ENCODE data around the gene RCBTB1. TPM values are rescaled to one million over a fixed set of nuclear protein-coding genes. Genes with fewer than 3 reads are reported as not detected.
A peak's percentile ranks its signal among the peaks of the same experiment; 100 is the strongest.

The RCBTB1 gene
- total RNA-seq (2021): 26.1 and 26.9 TPM in 2 replicates
- long read RNA-seq, full-length matches to known transcripts: 145 of 233 reads
- long read RNA-seq, partial matches to known transcripts: 13 of 233 reads
- long read RNA-seq, other reads (novel, unspliced or antisense): 75 of 233 reads

GRCh38 chr13:49585220-49586157, at the start of gene RCBTB1:
Gene RCBTB1, minus strand, starts transcription at chr13:49585558. Its CDS starts 18,279 bp downstream, at chr13:49567279.
- no peak within 1 kb of the TSS for H2BK12ac ChIP-seq (ENCODE audit: insufficient read length, low read depth, low read length)
- no peak within 1 kb of the TSS for H2BK120ac ChIP-seq (ENCODE audit: low read depth, low read length, poor library complexity, severe bottlenecking)
- peak; percentile 79 for DNase-seq
- H3K27ac ChIP-seq (ENCODE audit: insufficient read length, low read depth, low read length): no peak within 1 kb of the TSS
- H3K4me1 ChIP-seq (ENCODE audit: insufficient read depth, low read length): no peaks in the 10 kb centered on the region
- no peaks in the 10 kb centered on the region for H3K27me3 ChIP-seq (ENCODE audit: insufficient read depth, low read length)
- no peak within 1 kb of the TSS for H2AK5ac ChIP-seq (ENCODE audit: insufficient read length, low read length)
- no peaks in the 10 kb centered on the region for H3K9me3 Mint-ChIP-seq
- H3K14ac ChIP-seq (ENCODE audit: insufficient read depth, low read length): peak within 1 kb of the TSS; percentile 82
- H2AFZ ChIP-seq (ENCODE audit: low read length): peak within 1 kb of the TSS; percentile 52
- no peaks in the 10 kb centered on the region for H4K20me1 ChIP-seq (ENCODE audit: control insufficient read depth, insufficient read depth, insufficient read length)
- WGBS (ENCODE audit: extremely low coverage, insufficient read length, low lambda C conversion rate): no CpG with 5 or more reads among the region's 87 CpGs
- peak within 1 kb of the TSS; percentile 79 for H3K9ac ChIP-seq (ENCODE audit: extremely low read depth, insufficient read length, low read length)
- H3K79me1 ChIP-seq (ENCODE audit: insufficient read depth, low read depth, low read length, poor library complexity, severe bottlenecking): no peaks in the 10 kb centered on the region
- H3K4me3 Mint-ChIP-seq: peak within 1 kb of the TSS; percentile 77 to 89
- no peak within 1 kb of the TSS; the same call in 1 of the 2 replicates for H2BK15ac ChIP-seq (ENCODE audit: low read depth, low read length)
- no peaks in the 10 kb centered on the region for H3K79me2 ChIP-seq (ENCODE audit: insufficient read depth, low read length)
- H4K91ac ChIP-seq (ENCODE audit: insufficient read length, low read depth, low read length): no peak within 1 kb of the TSS
- H3K9me3 ChIP-seq (ENCODE audit: control insufficient read depth, low read depth, low read length): no peaks in the 10 kb centered on the region
- peaks cover 5% of the 10 kb centered on the region for H3K23me2 ChIP-seq (ENCODE audit: insufficient read length, low read depth, low read length, poor library complexity, severe bottlenecking)
- H3K27me3 Mint-ChIP-seq (ENCODE audit: low read depth): peaks cover 2% of the 10 kb centered on the region; the same call in 1 of the 2 replicates
- peaks cover 14 to 16% of the 10 kb centered on the region in 2 experiments for H3K4me1 Mint-ChIP-seq
- TF ChIP-seq CTCF (conservative IDR thresholded peaks at IDR 0.05): no peak
- H4K5ac ChIP-seq (ENCODE audit: insufficient read length, low read depth, low read length): no peak within 1 kb of the TSS
- peak within 1 kb of the TSS; percentile 86 to 98 (median 97) for H3K27ac Mint-ChIP-seq
- peak within 1 kb of the TSS; percentile 56 for H3K4me2 ChIP-seq (ENCODE audit: insufficient read depth, insufficient read length, low read length)
- H3K4ac ChIP-seq (ENCODE audit: low read depth, low read length): no peak within 1 kb of the TSS
- no peak within 1 kb of the TSS for H3K56ac ChIP-seq (ENCODE audit: insufficient read length, low read depth, low read length)
- no peak within 1 kb of the TSS for H2BK5ac ChIP-seq (ENCODE audit: insufficient read length, low read length)
- no peak within 1 kb of the TSS for H3T11ph ChIP-seq (ENCODE audit: low read length)
- no peak within 1 kb of the TSS for H4K8ac ChIP-seq (replicated peaks; ENCODE audit: insufficient read length, low read depth, low read length)
- H3K36me3 Mint-ChIP-seq (ENCODE audit: insufficient read depth in 1 of 3, low read depth in 3 of 3): peaks cover 1 to 18% (median 9%) of the 10 kb centered on the region in 3 experiments; a peak in 4 of 7 replicates
- no peak within 1 kb of the TSS for H2BK20ac ChIP-seq (ENCODE audit: low read depth, low read length, poor library complexity, severe bottlenecking)
- H3K18ac ChIP-seq (ENCODE audit: insufficient read length, low read depth, low read length): peak within 1 kb of the TSS; percentile 78
- H3K23ac ChIP-seq (ENCODE audit: insufficient read length, low read depth, low read length): no peak within 1 kb of the TSS

Data from H9 (cell line).